H1 (cell line): ENCODE data around the gene HGFAC. TPM values are rescaled to one million over a fixed set of nuclear protein-coding genes. Genes with fewer than 3 reads are reported as not detected.

Source experiments
- CREB1 ChIP-seq: IDR thresholded peaks from 2 replicates; pipeline ENCODE4 v1.6.1; 2012; ENCODE audit warnings: inconsistent platforms
- CTBP2 ChIP-seq: IDR thresholded peaks from 2 replicates; pipeline ENCODE4 v1.7.0; 2011; ENCODE audit warnings: borderline replicate concordance, mild to moderate bottlenecking, moderate library complexity, mixed read lengths, low read length; ENCODE audit not compliant: insufficient read depth, insufficient read length
- E2F6 ChIP-seq: IDR thresholded peaks from 2 replicates; pipeline ENCODE4 v1.6.1; 2012; ENCODE audit warnings: inconsistent platforms
- FOSL1 ChIP-seq: IDR thresholded peaks from 2 replicates; pipeline ENCODE4 v1.6.1; 2011; ENCODE audit warnings: mild to moderate bottlenecking, low read depth, low read length, moderate library complexity; ENCODE audit not compliant: insufficient read depth
- polyA plus RNA-seq, 7 experiments: library from polyadenylated mRNA; depleted of rRNA in 3 of 7; stranded (reverse) in 5 of 7; unstranded in 2 of 7; fragments of >200 nt in 5 of 7; fragments of 200-250 nt in 2 of 7; gene quantifications; 1 replicate in 5 of 7; 2 replicates in 1 of 7; 4 replicates in 1 of 7; pipeline versions ENCODE4 v1.2.1 to v1.2.3, GENCODE V29; 2011 to 2013; ENCODE audit warnings: missing spikeins in 2 of 7, mixed read lengths in 2 of 7
- total RNA-seq: library from RNA; stranded (reverse); fragmentation: NEBNext Ultra II Directional; extraction: Animal tissue kit (Norgen Biotek cat#: 25700); gene quantifications from 2 replicates; pipeline ENCODE4 v1.2.1, GENCODE V29; 2021

HGFAC gene
- total and polyA plus RNA-seq, 2 of the 8 experiments (the other 6 are each of a cell fraction or from before 2014, with no cell fraction given), result 0.14 to 0.15 TPM

GRCh38 chr4:3463556-3464348 lies 22.0 kb downstream of the HGFAC start (continued):
- TF ChIP-seq FOSL1 (no peak), E2F6 (no peak), CTBP2 (no peak), CREB1 (no peak)
- TF ChIP-seq, all 59 proteins: peak for 0
